ENCODE measurements around the gene GRIK4.

GRIK4 gene

GRCh38 chr11:120586728-120587127, 75.2 kb downstream of the GRIK4 start:
- H3K9me3 ChIP-seq (ENCODE audit: insufficient read depth, low read depth, low read length) = peaks cover 2% of the 10 kb centered on the region; the same call in 1 of the 2 replicates
- H3K9ac ChIP-seq (ENCODE audit: low read depth, low read length) = no peak overlapping the region
- no peaks in the 10 kb centered on the region for H3K27me3 ChIP-seq (ENCODE audit: insufficient read depth, low read length)
- no peak overlapping the region for H3K27ac ChIP-seq (ENCODE audit: low read length)
- H3K4me1 ChIP-seq (ENCODE audit: insufficient read depth, low read length) = no peaks in the 10 kb centered on the region; the same call in 1 of the 2 replicates
- H3K36me3 ChIP-seq (ENCODE audit: insufficient read depth, low read depth, low read length) = no peaks in the 10 kb centered on the region
- H3K4me3 ChIP-seq (ENCODE audit: low read length) = no peak overlapping the region

- Histone ChIP-seq H3K4me3 (ENCODE audit: low read length) (no peak overlapping the region), H3K36me3 (ENCODE audit: insufficient read depth, low read depth, low read length) (no peaks in the 10 kb centered on the region), H3K9ac (ENCODE audit: low read depth, low read length) (no peak overlapping the region), H3K4me1 (ENCODE audit: insufficient read depth, low read length) (peaks cover 5% of the 10 kb centered on the region; the same call in 1 of the 2 replicates), H3K27ac (ENCODE audit: low read length) (no peak overlapping the region), H3K9me3 (ENCODE audit: insufficient read depth, low read depth, low read length) (peaks cover 2% of the 10 kb centered on the region; the same call in 1 of the 2 replicates), H3K27me3 (ENCODE audit: insufficient read depth, low read length) (no peaks in the 10 kb centered on the region)
Observed at GRCh38 chr11:120587299-120587698, 75.8 kb downstream of the GRIK4 start.

GRCh38 chr11:120589376-120589775, 77.8 kb downstream of the GRIK4 start:
- Histone ChIP-seq H3K4me3 (ENCODE audit: low read length) (no peak overlapping the region), H3K4me1 (ENCODE audit: insufficient read depth, low read length) (peaks cover 5% of the 10 kb centered on the region; the same call in 1 of the 2 replicates), H3K27me3 (ENCODE audit: insufficient read depth, low read length) (no peaks in the 10 kb centered on the region), H3K9me3 (ENCODE audit: insufficient read depth, low read depth, low read length) (no peaks in the 10 kb centered on the region), H3K9ac (ENCODE audit: low read depth, low read length) (no peak overlapping the region), H3K36me3 (ENCODE audit: insufficient read depth, low read depth, low read length) (no peaks in the 10 kb centered on the region), H3K27ac (ENCODE audit: low read length) (no peak overlapping the region)

- H3K4me1 ChIP-seq (ENCODE audit: insufficient read depth, low read length) = peaks cover 5% of the 10 kb centered on the region; the same call in 1 of the 2 replicates
- no peak overlapping the region for H3K9ac ChIP-seq (ENCODE audit: low read depth, low read length)
- H3K9me3 ChIP-seq (ENCODE audit: insufficient read depth, low read depth, low read length) = no peaks in the 10 kb centered on the region
- H3K27ac ChIP-seq (ENCODE audit: low read length) = no peak overlapping the region
- H3K27me3 ChIP-seq (ENCODE audit: insufficient read depth, low read length) = no peaks in the 10 kb centered on the region
- H3K4me3 ChIP-seq (ENCODE audit: low read length) = no peak overlapping the region
- H3K36me3 ChIP-seq (ENCODE audit: insufficient read depth, low read depth, low read length) = no peaks in the 10 kb centered on the region
Observed at GRCh38 chr11:120590472-120590871, 78.9 kb downstream of the GRIK4 start.

GRCh38 chr11:120594746-120595145, 83.2 kb downstream of the GRIK4 start:
- Histone ChIP-seq H3K27me3 (ENCODE audit: insufficient read depth, low read length) (no peaks in the 10 kb centered on the region), H3K9ac (ENCODE audit: low read depth, low read length) (no peak overlapping the region), H3K27ac (ENCODE audit: low read length) (no peak overlapping the region)

GRCh38 chr11:120595557-120595956, 84.0 kb downstream of the GRIK4 start:
- no peaks in the 10 kb centered on the region for H3K9me3 ChIP-seq (ENCODE audit: insufficient read depth, low read depth, low read length)
- no peaks in the 10 kb centered on the region for H3K27me3 ChIP-seq (ENCODE audit: insufficient read depth, low read length)
- no peak overlapping the region for H3K4me3 ChIP-seq (ENCODE audit: low read length)
- no peak overlapping the region for H3K9ac ChIP-seq (ENCODE audit: low read depth, low read length)
- H3K4me1 ChIP-seq (ENCODE audit: insufficient read depth, low read length) = peaks cover 10% of the 10 kb centered on the region; the same call in 1 of the 2 replicates
- H3K27ac ChIP-seq (ENCODE audit: low read length) = no peak overlapping the region
- H3K36me3 ChIP-seq (ENCODE audit: insufficient read depth, low read depth, low read length) = no peaks in the 10 kb centered on the region

More at GRCh38 chr11:120594746-120595145, 83.2 kb downstream of the GRIK4 start:
- Histone ChIP-seq H3K36me3 (ENCODE audit: insufficient read depth, low read depth, low read length) (no peaks in the 10 kb centered on the region), H3K4me1 (ENCODE audit: insufficient read depth, low read length) (peaks cover 5% of the 10 kb centered on the region; the same call in 1 of the 2 replicates), H3K4me3 (ENCODE audit: low read length) (no peak overlapping the region), H3K9me3 (ENCODE audit: insufficient read depth, low read depth, low read length) (no peaks in the 10 kb centered on the region)

GRCh38 chr11:120597250-120598215, 86.0 kb downstream of the GRIK4 start:
- Histone ChIP-seq H3K4me1 (ENCODE audit: insufficient read depth, low read length) (peaks cover 5% of the 10 kb centered on the region; the same call in 1 of the 2 replicates), H3K36me3 (ENCODE audit: insufficient read depth, low read depth, low read length) (no peaks in the 10 kb centered on the region), H3K27me3 (ENCODE audit: insufficient read depth, low read length) (no peaks in the 10 kb centered on the region), H3K9ac (ENCODE audit: low read depth, low read length) (no peak overlapping the region), H3K27ac (ENCODE audit: low read length) (no peak overlapping the region), H3K9me3 (ENCODE audit: insufficient read depth, low read depth, low read length) (no peaks in the 10 kb centered on the region), H3K4me3 (ENCODE audit: low read length) (no peak overlapping the region)

- H3K4me1 ChIP-seq (ENCODE audit: insufficient read depth, low read length) = peaks cover 5% of the 10 kb centered on the region; the same call in 1 of the 2 replicates
- H3K4me3 ChIP-seq (ENCODE audit: low read length) = no peak overlapping the region
- H3K27me3 ChIP-seq (ENCODE audit: insufficient read depth, low read length) = no peaks in the 10 kb centered on the region
- H3K9me3 ChIP-seq (ENCODE audit: insufficient read depth, low read depth, low read length) = no peaks in the 10 kb centered on the region
- no peak overlapping the region for H3K9ac ChIP-seq (ENCODE audit: low read depth, low read length)
- no peak overlapping the region for H3K27ac ChIP-seq (ENCODE audit: low read length)
- no peaks in the 10 kb centered on the region for H3K36me3 ChIP-seq (ENCODE audit: insufficient read depth, low read depth, low read length)
Observed at GRCh38 chr11:120598517-120599257, 87.1 kb downstream of the GRIK4 start.

- no peak overlapping the region for H3K4me3 ChIP-seq (ENCODE audit: low read length)
- no peak overlapping the region for H3K9ac ChIP-seq (ENCODE audit: low read depth, low read length)
- no peaks in the 10 kb centered on the region for H3K27me3 ChIP-seq (ENCODE audit: insufficient read depth, low read length)
- H3K9me3 ChIP-seq (ENCODE audit: insufficient read depth, low read depth, low read length) = no peaks in the 10 kb centered on the region
- H3K4me1 ChIP-seq (ENCODE audit: insufficient read depth, low read length) = peaks cover 5% of the 10 kb centered on the region; the same call in 1 of the 2 replicates
- no peaks in the 10 kb centered on the region for H3K36me3 ChIP-seq (ENCODE audit: insufficient read depth, low read depth, low read length)
- no peak overlapping the region for H3K27ac ChIP-seq (ENCODE audit: low read length)
Observed at GRCh38 chr11:120599816-120600420, 88.4 kb downstream of the GRIK4 start.

- Histone ChIP-seq H3K27me3 (ENCODE audit: insufficient read depth, low read length) (no peaks in the 10 kb centered on the region), H3K4me3 (ENCODE audit: low read length) (no peak overlapping the region), H3K36me3 (ENCODE audit: insufficient read depth, low read depth, low read length) (no peaks in the 10 kb centered on the region), H3K27ac (ENCODE audit: low read length) (no peak overlapping the region), H3K9ac (ENCODE audit: low read depth, low read length) (no peak overlapping the region), H3K9me3 (ENCODE audit: insufficient read depth, low read depth, low read length) (no peaks in the 10 kb centered on the region), H3K4me1 (ENCODE audit: insufficient read depth, low read length) (peaks cover 5% of the 10 kb centered on the region; the same call in 1 of the 2 replicates)
Observed at GRCh38 chr11:120601536-120601935, 90.0 kb downstream of the GRIK4 start.

GRCh38 chr11:120603071-120603470, 91.5 kb downstream of the GRIK4 start:
- H3K9me3 ChIP-seq (ENCODE audit: insufficient read depth, low read depth, low read length) = no peaks in the 10 kb centered on the region
- H3K36me3 ChIP-seq (ENCODE audit: insufficient read depth, low read depth, low read length) = no peaks in the 10 kb centered on the region
- no peak overlapping the region for H3K27ac ChIP-seq (ENCODE audit: low read length)
- no peak overlapping the region for H3K9ac ChIP-seq (ENCODE audit: low read depth, low read length)
- peaks cover 8% of the 10 kb centered on the region; the same call in 1 of the 2 replicates for H3K4me1 ChIP-seq (ENCODE audit: insufficient read depth, low read length)
- no peak overlapping the region for H3K4me3 ChIP-seq (ENCODE audit: low read length)
- no peaks in the 10 kb centered on the region for H3K27me3 ChIP-seq (ENCODE audit: insufficient read depth, low read length)
